ENCODE results near the gene MUC2.

The MUC2 gene

DNA sequence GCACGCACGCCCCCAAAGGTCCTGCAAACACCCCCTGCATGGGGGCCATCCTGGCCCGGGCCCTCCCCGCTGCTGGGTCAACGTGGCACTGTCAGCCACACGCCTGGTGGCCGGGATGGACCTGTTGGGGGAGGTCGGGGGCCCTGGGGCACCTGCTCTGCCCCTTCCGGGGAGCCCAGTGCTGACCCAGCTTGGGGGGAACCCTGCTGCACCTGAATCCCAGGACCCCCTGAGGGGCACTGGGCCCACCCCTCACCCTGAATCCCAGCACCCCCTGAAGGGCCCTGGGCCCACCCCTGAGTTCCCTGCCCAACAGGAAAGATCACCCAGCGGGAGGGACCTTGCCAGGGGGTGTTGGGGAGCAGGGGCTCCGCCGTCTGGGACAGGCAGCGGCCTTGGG lies 37.7 kb upstream of the MUC2 start:
- ATAC-seq = no peak

DNA sequence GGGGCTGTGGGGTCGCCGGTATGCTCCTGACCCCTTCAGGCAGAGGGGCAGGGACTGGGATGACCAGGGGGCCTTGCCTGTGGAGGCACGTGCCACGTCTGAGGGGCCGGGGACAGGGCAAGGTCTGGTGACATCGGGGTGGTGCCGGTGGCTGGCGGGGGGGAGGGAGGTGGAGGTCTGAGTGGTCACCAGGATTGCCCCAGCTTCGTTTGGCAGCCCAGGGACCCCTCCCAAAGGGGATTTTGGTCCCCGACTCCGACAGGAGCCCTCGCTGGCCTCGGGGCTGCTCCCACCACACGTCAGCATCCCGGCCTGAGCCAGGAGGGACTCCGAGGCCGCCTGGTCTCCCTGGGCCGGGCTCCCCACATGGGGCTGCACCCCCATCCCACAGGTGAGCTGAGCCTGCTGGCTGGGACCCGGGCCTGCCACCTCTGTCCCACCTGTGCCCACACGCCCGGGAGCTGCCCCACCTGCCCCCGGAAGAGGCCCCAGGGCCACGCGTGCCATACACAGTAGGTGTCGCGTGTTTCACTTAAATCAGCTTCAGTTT lies 37.1 kb upstream of the MUC2 start:
- ATAC-seq = no peak

DNA sequence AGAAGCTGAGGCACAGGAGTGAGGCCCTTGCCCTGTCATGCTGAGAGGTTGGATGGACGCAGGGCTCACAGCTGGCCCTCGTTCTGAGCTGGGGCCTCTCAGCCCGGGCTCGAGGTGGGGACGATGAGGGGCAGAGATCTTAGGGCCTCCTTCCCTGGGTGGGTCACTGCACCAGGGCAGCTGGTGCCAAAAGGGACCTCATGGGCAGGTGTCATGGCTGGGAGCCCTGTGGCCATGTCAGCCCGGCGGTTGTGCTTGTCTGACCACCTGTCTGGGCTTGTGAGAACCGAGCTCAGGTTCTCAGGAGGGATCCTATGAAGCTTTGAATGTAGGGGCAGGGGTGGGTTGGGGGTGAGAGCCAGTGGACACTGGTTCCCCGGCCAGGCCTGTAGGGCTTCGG lies 36.3 kb upstream of the MUC2 start:
- ATAC-seq = no peak

DNA sequence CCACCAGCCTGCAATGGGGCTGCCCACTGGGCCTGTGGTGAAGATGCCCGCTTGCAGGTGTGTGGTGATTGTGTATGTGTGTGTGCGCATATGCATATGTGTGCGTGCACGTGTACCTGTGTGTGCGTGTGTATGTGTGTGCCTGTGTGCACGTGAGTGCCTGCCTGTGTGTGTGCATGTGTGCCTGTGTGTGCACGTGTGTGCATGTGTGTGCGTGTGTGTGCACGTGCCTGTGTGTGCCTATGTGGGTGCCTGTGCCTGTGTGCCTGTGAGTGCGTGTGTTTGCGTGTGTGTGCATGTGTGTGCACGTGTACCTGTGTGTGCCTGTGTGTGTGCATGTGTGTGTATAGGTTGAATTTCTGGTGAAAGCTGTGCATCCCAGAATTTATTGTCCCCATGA lies 35.8 kb upstream of the MUC2 start:
- no peak for ATAC-seq

DNA sequence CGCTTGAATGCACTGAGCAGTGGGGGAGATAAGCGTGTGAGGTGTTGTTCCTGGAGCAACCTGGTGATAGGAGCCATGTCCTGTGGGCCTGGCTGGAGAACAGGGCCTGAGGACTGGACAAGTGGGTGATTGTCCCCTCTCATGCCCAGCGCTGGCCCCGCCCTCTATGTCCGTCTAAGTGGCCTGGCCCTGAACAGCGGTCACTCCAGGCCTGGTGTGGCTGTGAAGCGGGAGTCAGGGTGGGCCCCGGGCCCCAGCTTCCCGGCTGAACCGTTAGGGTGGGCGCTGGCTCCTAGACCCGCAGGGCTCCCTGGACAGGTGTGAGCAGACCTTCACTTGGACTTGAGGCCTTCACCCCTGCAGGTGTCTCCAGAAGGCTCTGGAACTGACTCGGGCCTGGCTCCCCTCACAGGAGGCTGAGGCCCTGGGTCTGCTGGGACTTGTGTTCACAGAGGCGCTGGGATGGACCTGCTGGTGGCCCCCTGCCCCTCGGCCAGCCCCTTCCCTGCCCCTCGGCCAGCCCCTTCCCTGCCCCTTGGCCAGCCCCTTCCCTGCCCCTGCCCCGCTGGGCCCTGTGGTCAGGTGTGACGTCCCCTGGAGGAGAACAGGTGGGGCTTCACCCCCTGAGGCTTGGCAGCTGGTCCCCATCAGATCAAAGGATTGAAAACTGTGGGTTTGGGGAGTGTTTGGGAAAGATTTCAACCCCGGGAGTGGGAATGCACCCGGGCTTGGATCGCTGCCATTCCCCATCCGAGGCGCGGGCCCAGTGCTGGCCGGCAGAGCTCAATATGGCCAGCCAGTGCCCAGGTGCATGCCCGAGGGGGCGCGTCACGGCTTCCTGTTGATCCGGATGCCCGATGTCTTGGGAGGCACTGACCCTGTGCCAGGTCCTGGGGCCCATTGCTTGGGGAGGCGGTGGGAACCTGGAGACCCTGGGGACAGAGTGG lies 34.9 kb upstream of the MUC2 start:
- no peak for ATAC-seq

DNA sequence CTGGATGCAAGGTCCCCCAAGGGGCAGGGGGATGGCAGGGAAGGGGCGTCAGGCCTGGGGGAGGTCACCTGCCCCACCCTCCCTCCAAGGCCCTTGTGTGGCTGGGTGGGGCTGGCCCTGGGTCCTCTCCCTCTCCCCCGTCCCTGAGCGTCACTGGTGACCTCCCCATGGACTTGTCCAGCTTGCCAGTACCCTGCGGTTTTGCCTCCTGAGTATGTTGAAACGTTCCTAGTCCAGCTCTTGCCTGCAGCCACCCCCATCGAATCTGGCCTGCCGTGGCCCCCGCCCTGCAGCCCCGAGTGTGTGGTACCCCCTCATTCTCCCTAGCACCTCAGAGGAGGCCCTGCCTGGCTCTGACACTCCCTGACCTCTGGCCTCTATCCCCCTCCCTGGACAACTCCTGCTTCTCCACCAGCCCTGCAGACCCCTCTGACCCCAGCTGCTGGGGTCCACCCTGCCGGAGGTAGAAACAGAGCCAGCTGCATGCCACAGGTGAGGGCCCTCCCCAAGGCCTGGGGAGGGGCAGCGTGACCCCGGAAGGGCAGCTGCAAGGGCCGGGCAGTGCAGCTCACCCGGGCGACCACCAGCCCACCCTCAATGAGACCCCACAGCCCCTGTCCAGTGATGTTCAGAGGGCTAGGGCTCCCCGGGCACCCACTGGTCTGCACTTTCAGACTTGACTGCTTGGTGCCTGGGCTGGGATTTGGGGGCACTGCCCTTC lies 34.1 kb upstream of the MUC2 start:
- no peak for ATAC-seq

DNA sequence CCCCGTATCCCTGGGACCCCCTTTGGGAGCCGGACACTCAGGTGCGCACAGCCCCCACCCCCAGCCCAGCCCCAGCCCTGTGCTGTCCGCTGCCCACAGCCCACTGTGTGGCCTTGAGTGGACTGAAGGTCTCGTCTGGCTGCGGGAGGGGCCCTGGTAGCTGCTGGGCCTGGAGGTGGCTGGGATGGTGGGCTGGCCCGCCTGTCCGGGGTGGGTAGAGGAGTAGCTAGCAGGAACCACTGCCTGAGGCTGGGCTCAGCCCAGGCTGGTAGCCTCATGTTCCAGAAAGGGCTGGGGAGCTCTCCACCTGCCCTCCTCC lies 33.6 kb upstream of the MUC2 start:
- ATAC-seq = no peak

DNA sequence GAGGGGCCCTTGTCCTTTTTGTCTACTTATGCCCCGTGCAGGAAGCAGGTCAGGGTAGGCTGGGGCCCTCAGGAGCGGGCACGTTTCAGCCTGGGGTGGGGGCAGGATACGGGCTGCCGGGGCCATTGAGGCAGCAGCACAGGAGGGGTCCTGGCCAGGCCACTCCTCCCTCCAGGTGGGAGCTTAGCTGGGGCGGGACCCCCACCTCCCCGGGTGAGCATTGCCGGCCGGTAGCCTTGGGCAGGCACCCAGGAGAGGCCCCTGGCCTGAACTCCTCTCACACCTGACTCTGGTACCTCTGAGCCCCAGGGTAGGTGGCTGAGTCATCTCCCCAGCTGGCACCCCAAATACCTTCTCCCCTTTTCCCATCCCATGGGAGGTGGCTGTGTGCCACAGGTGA lies 33.2 kb upstream of the MUC2 start:
- no peak for ATAC-seq

DNA sequence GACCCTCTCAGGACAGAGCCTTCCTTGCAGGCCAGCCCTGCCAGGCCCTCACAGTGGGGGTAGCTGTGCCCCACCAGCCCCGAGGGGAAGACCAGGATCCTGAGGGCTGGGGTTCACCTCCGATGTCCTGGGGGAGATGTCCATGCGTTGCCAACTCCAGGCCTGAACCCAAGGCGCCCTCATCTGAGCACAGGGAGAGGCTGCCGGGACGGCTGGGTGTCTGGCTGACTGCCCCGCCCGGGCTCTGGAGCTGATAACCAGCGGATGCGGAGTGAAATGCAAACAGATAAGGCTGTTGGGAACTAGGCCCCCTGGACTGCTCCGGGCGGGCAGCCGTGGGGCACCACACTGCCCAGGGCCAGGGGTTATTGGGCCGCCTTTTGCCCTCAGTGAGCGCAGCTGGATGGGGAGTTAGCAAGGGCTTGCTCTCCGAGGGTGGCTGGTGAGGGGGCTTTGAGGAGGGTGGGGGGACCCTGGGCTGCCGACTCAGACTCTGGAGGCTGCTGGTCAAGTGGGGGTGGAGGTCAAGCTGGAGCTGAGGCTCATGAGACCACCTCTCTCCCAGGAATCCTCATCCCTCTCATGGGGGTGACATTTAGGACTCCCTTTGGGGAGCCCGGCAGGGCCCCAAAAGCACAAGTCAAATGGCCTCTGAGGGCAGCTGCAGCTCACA lies 32.6 kb upstream of the MUC2 start:
- ATAC-seq = no peak

DNA sequence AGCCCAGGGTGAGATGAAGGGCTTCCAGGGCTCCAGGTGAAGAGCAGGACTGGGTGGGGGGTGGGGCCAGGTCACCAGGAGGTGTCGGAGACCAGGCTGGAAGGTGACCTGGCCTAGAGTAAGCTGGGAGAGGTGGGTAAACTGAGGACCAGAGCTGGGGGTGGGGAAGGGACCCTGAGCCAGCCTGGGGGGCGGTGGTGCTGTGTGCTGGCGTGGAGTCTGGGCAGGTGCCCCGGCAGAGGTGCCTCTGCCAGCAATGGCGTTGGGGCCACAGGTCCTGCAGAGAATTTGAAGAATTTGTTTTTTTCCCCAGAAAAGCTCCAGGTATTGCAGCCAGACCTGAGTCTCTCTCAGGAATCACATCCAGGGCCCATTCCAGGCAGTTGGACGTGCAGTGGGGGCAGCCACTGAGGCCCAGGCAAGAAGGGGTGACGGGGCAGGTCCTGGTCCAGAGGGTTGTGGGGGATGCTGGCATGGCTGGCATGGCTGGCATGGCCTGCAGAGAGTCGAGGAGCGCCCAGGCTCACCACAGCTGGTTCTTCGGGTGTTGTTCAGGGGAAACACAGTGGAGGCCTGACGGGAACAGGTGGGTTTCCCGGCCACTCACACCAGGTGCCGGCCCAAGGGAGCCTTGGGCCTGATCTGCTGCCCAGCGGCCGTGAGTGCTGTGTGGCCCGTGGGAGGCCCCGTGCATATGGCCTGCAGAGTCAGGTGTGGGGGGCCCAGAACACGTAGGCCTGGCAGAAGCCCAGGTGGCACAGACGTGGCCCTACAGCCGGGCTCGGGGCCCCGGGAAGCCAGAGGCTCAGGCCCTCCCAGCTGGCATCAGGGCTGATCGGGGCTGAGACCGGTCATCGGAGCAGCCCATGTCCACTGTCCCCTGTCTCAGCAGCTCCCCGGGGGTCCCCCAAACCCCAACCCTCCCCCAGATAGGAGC lies 31.8 kb upstream of the MUC2 start:
- ATAC-seq = no peak

DNA sequence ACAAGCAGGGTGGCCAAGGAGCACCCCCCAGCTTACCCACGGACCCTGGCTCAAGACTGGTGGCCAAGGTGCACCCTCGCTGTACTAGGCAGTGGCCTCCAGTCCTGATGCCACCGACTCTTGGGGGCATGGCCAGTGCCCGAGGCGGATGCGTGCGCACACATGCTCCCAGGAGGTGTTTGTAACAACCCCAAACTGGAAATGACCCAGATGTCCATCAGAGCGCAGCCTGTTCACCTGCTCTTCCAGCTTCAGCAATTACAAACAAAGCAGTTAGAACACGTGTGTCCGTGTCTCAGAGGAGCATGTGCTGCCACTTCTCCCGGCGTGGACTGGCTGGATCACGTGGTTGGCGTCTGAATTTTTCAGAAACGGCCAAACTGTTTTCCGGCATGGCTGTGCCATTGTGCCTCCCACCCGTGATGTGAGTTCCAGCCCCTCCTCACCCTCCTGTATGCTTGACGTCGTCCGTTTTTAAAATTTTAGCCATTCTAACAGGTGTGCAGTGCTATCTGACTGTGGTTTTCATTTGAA lies 31.0 kb upstream of the MUC2 start:
- ATAC-seq = no peak

DNA sequence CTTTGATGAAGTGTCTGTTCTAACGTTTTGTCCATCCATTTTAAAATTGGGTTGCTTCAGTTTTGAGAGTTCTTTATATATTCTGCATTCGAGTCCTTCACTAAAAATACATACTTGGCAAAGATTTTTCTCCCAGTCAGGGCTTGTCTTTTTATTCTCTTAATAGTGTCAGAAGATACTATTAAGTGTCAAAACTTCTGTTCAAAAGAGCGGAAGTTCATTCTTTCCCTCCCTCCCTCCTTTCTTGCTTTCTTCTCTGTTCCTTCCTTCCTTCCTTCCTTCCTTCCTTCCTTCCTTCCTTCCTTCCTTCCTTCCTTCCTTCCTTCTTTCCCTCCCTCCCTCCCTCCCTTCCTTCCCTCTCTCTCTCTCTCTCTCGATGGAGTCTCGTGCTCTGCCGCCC lies 30.5 kb upstream of the MUC2 start:
- no peak for ATAC-seq

DNA sequence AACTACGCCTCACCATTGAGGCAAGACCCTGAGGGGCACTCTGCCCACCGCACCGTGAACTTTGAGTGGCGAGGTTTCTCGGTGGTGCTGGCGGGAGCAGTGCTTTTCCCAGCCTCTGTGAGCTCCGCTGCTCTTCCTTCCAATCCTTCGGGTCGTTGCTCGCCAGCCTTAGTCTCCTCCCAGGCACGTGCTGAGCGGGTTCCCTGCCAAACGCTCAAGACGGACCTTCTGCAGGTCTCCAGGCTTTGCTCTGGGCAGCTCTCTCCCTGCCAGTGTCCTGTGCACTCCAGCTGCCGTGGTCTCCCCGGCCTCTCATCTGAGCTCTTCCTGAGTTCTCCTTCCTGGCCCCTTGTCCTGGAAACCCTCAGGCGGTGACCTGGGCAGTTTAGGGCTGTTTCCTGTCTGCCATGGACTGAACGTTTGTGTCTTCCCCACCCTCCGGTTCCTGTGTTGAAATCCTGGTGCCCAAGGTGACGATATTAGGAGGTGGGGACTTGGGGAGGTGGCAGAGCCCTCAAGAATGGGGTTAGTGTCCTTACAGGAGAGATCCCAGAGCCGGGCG lies 27.0 kb upstream of the MUC2 start:
- no peak for ATAC-seq

DNA sequence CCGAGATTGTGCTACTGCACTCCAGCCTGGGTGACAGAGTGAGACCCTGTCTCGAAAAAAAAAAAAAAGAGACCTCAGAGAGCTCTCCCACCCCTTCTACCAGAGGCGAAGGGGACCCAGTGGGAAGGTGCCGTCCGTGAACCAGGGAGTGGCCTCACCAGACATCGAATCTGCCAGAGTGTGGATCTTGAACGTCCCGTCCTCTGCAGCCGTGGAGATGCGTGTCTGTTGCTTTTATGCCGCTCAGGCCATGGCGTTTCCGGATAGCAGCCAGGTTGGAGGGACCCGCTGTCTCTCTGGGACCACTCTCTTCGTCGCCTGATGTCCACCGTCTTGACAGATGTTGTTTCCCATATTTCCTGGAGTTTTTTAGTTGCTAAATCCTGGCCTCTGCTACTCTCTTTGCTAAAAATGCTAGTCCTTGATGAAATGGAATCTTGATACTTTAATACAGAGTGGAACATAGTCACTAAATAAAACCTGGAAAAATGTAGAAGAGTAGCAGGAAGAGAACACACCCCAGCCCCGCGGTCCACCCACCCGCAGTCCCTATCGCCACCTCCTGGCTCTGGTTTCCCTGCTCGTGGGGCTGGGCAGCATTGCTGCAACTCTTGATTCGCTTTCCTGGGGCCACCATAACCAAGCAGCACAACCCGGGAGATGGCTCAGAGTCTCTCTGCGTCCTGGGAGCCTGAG lies 26.2 kb upstream of the MUC2 start:
- no peak for ATAC-seq

DNA sequence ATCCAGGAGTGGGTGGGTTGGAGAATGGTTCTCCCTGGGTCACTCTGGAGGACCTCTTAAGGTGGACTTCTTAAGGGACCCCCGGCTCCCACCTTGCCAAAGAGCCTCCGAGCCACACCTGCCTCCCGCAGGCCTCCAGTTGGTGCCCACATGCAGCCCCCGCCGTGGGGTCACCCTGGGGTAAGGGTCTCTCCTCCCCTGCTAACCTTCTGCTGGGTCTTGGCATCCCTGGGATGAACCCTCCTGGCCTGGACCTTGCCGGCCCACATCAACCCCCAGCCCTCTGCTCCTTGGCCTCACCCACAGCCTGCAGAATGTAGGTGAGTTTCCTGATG lies 25.6 kb upstream of the MUC2 start:
- no peak for ATAC-seq

DNA sequence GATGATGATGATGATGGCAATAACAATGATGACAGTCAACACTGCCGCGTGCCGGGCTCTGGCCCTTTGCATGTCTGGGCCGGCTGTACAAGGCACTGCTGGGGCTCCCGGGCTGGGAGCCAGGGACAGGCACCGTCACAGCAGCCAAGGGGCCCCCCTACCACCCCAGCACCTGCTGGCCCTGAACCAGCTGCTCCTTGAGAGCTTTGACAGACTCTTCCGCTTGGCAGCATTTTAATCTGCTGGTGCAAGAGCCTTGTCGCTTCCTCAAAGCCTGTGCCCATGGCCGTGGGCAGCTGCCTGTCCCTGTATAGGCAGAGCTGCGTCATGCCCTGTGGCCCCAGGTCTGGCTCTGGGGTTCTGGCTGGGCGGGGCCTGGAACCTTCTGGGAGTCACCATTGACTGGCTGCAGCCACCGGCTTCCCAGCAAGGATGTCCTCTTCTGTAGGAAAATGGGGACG lies 25.2 kb upstream of the MUC2 start:
- ATAC-seq = no peak

DNA sequence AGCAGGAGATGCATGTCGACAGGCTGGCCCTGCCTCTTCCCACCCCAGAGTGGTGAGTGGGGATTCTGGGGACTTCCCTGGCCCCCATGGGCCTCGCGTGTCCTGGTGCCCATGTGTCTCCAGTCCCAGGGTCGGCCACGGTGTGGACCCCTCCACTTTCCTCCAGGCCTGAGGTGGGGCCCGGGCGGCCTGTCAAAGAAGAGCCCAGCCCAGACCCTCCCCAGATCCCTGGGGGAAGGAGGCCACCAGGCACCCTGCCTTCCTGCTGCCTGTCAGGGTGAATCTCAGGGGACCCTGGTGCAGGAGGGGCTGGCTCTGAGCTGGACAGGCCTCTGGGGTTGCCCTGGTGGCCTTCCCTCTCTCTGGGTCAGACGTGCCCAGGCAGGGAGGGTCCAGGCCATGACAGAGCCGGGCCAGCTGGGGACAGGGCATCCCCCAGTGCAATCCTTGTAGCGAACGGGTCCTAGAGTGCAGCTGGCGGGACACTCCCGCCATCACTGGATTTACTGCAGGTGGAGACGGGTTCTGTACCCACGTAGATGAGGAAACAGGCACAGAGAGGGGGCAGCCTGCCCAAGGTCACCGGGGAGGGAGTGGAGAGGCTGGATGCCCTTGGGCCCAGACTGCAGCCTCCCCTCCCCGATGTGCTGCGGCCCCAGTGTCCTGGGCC lies 24.6 kb upstream of the MUC2 start:
- no peak for ATAC-seq

DNA sequence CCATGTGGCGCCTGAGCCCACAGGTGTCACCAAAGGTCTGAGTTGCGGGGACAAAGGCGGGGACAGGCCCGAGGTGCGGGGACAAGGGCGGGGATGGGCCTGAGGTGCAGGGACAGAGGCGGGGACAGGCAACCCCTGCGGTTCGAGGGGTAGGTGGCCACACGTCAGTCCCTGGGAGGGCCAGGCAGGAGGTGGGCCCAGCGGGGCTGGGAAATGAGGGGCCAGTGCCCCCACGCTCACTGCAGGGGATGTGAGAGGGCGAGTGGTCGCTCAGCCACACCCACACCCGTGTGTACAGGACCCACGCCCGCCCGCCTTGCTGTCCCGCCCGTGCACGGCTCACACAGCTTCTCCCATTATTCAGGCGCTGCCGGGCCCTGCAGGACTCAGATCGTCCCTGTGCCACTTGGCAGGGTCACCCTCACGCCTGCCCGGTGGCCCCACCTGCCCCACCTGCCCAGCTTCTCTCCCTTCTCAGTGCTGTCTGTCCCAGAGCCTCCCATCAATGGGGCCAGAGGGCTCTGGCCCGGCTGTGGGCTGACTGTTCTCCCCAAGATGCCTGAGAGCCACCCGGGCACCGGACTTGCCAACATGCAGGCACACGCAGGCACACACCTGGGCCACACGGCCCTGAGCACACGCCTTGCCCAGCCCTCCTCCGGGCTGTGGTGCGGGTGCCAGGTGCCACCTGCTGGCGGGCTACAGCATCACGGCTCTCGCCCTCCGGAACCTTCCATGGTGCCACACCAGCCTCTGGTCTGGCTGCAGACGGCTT lies 23.9 kb upstream of the MUC2 start:
- peak; percentile 96 to 97 for ATAC-seq

DNA sequence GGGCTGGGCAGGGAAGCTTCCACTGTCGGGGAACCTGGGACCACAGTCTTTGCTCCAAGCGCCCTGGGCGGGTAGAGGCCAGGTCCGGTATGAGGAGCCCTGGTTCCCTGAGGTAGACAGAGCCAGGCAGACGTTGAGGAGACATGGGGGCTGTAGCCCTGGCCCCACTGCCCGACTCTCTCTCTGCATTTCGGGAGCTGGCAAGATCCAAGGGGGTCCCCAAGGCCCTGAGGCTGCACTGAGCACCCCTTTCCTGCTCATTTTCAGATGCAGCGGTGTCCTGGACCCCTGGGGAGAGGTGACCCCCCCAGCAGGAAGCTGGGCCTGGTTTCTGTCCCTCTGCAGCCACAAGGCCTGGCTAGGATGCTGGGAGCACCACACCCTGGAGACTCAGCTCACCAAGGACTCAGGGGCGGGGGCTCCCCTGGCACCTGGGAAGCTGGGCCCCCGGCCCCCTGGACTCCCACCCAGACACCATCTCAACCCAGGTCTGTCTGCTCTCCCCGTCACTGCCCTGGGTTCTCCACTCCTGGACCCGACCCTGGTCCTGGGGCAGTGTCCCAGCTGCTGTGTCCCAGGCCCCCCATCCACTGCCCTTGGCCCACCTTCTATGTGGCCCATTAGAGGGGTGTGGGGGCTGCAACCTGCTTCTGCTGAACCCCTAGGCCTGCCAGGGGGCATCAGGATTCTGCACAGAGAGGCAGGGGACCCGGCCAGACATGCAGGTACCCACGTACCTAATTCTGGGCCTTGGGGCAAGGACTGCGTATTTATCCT lies 23.1 kb upstream of the MUC2 start:
- ATAC-seq = no peak
